Measurements from ENCODE around the gene TP53I13. TPM values are rescaled to one million over a fixed set of nuclear protein-coding genes. Genes with fewer than 3 reads are reported as not detected.
"Not testable (repeated sequence)": the region's sequence is repeated elsewhere in the genome, so short reads cannot be mapped to it uniquely, and the experiment has no call there.

Gene TP53I13
- total RNA-seq, 1 experiment from 2014 or later, result 43.8 TPM

DNA sequence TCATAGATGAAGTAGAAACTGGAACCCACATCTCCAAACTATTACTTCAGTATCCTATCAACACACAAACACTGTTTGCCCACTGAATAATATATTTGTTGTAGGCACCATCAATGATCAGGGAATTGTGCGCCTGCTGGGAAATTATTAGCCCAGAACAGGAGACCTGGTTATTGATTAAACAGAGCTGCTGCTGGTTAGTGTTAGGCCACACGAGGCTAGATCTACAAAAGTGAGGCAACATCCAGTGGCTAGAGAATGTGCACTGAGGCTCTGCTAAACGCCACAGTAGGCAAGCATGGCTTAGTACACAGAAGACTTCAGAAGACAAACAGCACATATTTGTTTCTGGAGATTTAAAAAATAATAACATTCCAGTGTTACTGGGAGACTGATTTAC, 12.7 kb upstream of the TP53I13 start:
- no peak overlapping the region for H2AFZ ChIP-seq (ENCODE audit: low read length)
- no peak overlapping the region for H3K27ac ChIP-seq (ENCODE audit: low read length)
- H3K79me2 ChIP-seq (ENCODE audit: low read length), result no peaks in the 10 kb centered on the region
- H3K4me2 ChIP-seq (ENCODE audit: low read depth, low read length, poor library complexity, severe bottlenecking), result no peak overlapping the region
- no peak overlapping the region for H3K9ac ChIP-seq (ENCODE audit: low read length)
- DNase-seq, result no peak
- no peaks in the 10 kb centered on the region for H3K9me3 ChIP-seq (ENCODE audit: low read length)
- H3K36me3 ChIP-seq (ENCODE audit: insufficient read depth, low read length), result peaks cover under 1% of the 10 kb centered on the region; the same call in 1 of the 2 replicates
- H4K20me1 ChIP-seq (ENCODE audit: insufficient read depth, low read depth, low read length), result no peaks in the 10 kb centered on the region
- no peak overlapping the region for H3K4me3 ChIP-seq (ENCODE audit: low read length)
- H3K27me3 ChIP-seq (ENCODE audit: low read length), result no peaks in the 10 kb centered on the region
- H3K4me1 ChIP-seq (ENCODE audit: low read length), result peaks cover 9% of the 10 kb centered on the region
- H3K9me2 ChIP-seq (replicated peaks; ENCODE audit: insufficient read depth, low read length), result no peaks in the 10 kb centered on the region

DNA sequence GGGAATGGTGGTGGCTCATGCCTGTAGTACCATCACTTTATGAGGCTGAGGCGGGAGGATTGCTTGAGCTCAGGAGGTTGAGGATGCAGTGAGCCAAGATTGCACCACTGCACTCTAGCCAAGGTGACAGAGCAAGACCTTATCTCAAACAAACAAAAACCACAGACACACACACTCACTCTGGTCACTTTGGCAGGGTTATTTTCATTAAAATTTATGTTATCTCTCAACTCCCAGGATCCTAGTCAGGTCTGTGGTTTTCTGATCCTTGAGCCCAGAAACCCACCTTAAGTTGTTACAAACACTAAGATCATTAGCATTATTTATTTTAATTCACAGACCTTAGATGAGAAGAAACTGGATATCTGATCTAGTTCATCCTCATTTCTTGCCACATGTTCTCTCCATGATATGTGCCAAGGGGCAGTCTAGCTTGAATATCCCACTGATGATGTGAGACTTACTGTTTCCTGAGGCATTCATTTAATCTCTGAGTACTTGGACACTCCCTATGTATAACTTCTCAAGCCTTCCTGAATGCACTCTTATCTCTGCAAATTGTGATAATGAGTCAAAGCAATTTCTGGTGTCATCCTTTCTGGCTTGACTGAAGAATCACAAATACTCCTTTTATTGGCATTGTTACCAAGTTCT, 11.3 kb upstream of the TP53I13 start:
- Histone ChIP-seq H3K4me3 (ENCODE audit: low read length) (no peak overlapping the region), H2AFZ (ENCODE audit: low read length) (no peak overlapping the region), H3K9ac (ENCODE audit: low read length) (no peak overlapping the region), H4K20me1 (ENCODE audit: insufficient read depth, low read depth, low read length) (no peaks in the 10 kb centered on the region), H3K4me1 (ENCODE audit: low read length) (peaks cover 16% of the 10 kb centered on the region), H3K27ac (ENCODE audit: low read length) (no peak overlapping the region; the same call in 1 of the 2 replicates), H3K9me3 (ENCODE audit: low read length) (no peaks in the 10 kb centered on the region), H3K36me3 (ENCODE audit: insufficient read depth, low read length) (peaks cover 12% of the 10 kb centered on the region; the same call in 1 of the 2 replicates), H3K79me2 (ENCODE audit: low read length) (peaks cover 5% of the 10 kb centered on the region; the same call in 1 of the 2 replicates), H3K9me2 (replicated peaks; ENCODE audit: insufficient read depth, low read length) (no peaks in the 10 kb centered on the region), H3K4me2 (ENCODE audit: low read depth, low read length, poor library complexity, severe bottlenecking) (no peak overlapping the region), H3K27me3 (ENCODE audit: low read length) (no peaks in the 10 kb centered on the region)
- no peak for DNase-seq

DNA sequence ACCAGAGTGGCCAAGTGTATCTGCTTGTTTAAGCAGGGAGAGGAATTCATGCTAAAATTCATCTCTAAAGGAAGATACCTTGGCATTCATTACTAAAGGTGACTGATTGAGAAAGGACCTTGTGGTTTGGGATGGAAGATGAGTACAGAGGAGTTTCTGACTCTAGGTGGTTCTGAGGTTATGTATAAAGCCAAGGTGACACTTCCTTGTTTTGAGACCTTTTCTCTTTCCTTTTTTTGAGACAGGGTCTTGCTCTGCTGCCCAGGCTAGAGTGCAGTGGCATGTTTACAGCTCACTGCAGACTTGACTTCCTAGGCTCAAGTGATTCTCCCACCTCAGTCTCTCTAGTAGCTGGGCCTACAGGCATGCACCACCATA, 10.8 kb upstream of the TP53I13 start:
- Histone ChIP-seq H3K36me3 (ENCODE audit: insufficient read depth, low read length) (peaks cover 12% of the 10 kb centered on the region; the same call in 1 of the 2 replicates), H4K20me1 (ENCODE audit: insufficient read depth, low read depth, low read length) (no peaks in the 10 kb centered on the region), H3K27ac (ENCODE audit: low read length) (no peak overlapping the region; the same call in 1 of the 2 replicates), H3K4me1 (ENCODE audit: low read length) (peaks cover 16% of the 10 kb centered on the region), H3K79me2 (ENCODE audit: low read length) (peaks cover 7% of the 10 kb centered on the region; the same call in 1 of the 2 replicates), H2AFZ (ENCODE audit: low read length) (no peak overlapping the region), H3K9me3 (ENCODE audit: low read length) (no peaks in the 10 kb centered on the region), H3K27me3 (ENCODE audit: low read length) (no peaks in the 10 kb centered on the region), H3K4me2 (ENCODE audit: low read depth, low read length, poor library complexity, severe bottlenecking) (no peak overlapping the region), H3K9me2 (replicated peaks; ENCODE audit: insufficient read depth, low read length) (no peaks in the 10 kb centered on the region), H3K4me3 (ENCODE audit: low read length) (no peak overlapping the region), H3K9ac (ENCODE audit: low read length) (no peak overlapping the region)
- no peak for DNase-seq

DNA sequence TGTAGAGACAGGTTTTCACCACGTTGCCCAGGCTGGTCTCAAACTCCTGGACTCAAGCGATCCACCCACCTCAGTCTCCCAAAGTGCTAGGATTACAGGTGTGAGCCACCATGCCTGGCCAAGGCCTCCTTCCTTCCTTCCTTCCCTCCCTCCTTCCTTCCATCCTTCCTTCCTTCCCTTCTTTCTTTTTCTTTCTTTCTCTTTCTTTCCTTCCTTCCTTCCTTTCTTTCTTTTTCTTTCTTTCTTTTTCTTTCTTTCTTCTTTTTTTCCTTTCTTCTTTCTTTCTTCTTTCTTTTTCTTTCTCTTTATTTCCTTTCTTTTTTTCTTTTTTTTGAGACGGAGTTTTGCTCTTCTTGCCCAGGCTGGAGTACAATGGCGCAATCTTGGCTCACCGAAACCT, 10.4 kb upstream of the TP53I13 start:
- H3K9me2 ChIP-seq (replicated peaks; ENCODE audit: insufficient read depth, low read length); H2AFZ ChIP-seq (ENCODE audit: low read length); H3K79me2 ChIP-seq (ENCODE audit: low read length); H4K20me1 ChIP-seq (ENCODE audit: insufficient read depth, low read depth, low read length); H3K4me2 ChIP-seq (ENCODE audit: low read depth, low read length, poor library complexity, severe bottlenecking); H3K9me3 ChIP-seq (ENCODE audit: low read length); H3K27me3 ChIP-seq (ENCODE audit: low read length); H3K4me3 ChIP-seq (ENCODE audit: low read length); H3K27ac ChIP-seq (ENCODE audit: low read length); H3K9ac ChIP-seq (ENCODE audit: low read length); DNase-seq: not testable (repeated sequence)
- H3K36me3 ChIP-seq (ENCODE audit: insufficient read depth, low read length), result peaks cover 12% of the 10 kb centered on the region; the same call in 1 of the 2 replicates
- H3K4me1 ChIP-seq (ENCODE audit: low read length), result peaks cover 16% of the 10 kb centered on the region

DNA sequence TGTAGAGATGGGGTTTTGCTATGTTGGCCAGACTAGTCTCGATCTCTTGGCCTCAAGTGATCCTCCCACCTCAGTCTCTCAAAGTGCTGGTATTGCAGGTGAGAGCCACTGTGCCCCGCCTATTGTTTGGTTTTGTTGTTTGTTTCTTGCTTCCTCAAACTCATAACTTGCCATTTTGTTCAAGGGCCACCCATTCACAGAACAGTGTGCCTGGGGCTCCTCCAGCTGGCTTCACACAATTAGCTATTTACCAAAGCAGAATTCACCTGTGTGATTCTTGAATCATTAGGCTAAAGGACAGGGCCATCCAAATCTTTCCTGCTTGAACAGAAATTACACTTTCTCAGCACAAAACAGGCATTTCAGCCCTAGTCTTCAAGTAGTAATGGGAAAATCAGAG, 8.9 kb upstream of the TP53I13 start:
- H3K4me2 ChIP-seq (ENCODE audit: low read depth, low read length, poor library complexity, severe bottlenecking), result no peak overlapping the region
- H3K79me2 ChIP-seq (ENCODE audit: low read length), result peaks cover 18% of the 10 kb centered on the region
- DNase-seq, result no peak
- H3K4me3 ChIP-seq (ENCODE audit: low read length), result no peak overlapping the region
- H4K20me1 ChIP-seq (ENCODE audit: insufficient read depth, low read depth, low read length), result peaks cover 9% of the 10 kb centered on the region; the same call in 1 of the 2 replicates
- H3K4me1 ChIP-seq (ENCODE audit: low read length), result peaks cover 25% of the 10 kb centered on the region
- peak overlapping the region; percentile 55 for H3K27ac ChIP-seq (ENCODE audit: low read length)
- H3K36me3 ChIP-seq (ENCODE audit: insufficient read depth, low read length), result peaks cover 16% of the 10 kb centered on the region; the same call in 1 of the 2 replicates
- no peak overlapping the region for H3K9ac ChIP-seq (ENCODE audit: low read length)
- no peaks in the 10 kb centered on the region for H3K27me3 ChIP-seq (ENCODE audit: low read length)
- no peaks in the 10 kb centered on the region for H3K9me3 ChIP-seq (ENCODE audit: low read length)
- H3K9me2 ChIP-seq (replicated peaks; ENCODE audit: insufficient read depth, low read length), result no peaks in the 10 kb centered on the region
- H2AFZ ChIP-seq (ENCODE audit: low read length), result no peak overlapping the region

DNA sequence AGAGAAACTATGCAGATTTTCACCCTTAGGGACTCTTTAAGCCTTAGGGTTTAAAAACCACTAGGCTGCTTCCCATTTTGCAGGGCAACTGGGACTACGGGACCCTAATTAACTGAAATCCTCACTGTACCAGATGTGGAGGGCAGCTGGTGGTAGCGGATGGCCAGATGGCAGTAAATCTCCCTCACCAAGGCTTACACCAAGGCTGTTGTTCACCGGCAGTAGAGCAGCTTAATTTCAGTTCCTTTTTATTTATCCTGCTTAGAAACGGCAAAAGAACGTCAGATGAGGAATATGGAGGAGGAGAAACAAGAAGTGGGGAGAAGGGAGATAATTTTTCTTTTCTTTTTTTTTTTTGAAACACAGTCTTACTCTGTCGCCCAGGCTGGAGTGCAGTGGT, 8.2 kb upstream of the TP53I13 start:
- Histone ChIP-seq H3K4me3 (ENCODE audit: low read length) (no peak overlapping the region), H3K4me1 (ENCODE audit: low read length) (peaks cover 31% of the 10 kb centered on the region), H3K4me2 (ENCODE audit: low read depth, low read length, poor library complexity, severe bottlenecking) (no peak overlapping the region), H4K20me1 (ENCODE audit: insufficient read depth, low read depth, low read length) (peaks cover 10% of the 10 kb centered on the region; the same call in 1 of the 2 replicates), H3K9ac (ENCODE audit: low read length) (no peak overlapping the region), H3K36me3 (ENCODE audit: insufficient read depth, low read length) (peaks cover 16% of the 10 kb centered on the region; the same call in 1 of the 2 replicates), H3K9me2 (replicated peaks; ENCODE audit: insufficient read depth, low read length) (no peaks in the 10 kb centered on the region), H3K27me3 (ENCODE audit: low read length) (no peaks in the 10 kb centered on the region), H2AFZ (ENCODE audit: low read length) (no peak overlapping the region), H3K27ac (ENCODE audit: low read length) (peak overlapping the region; percentile 55), H3K79me2 (ENCODE audit: low read length) (peaks cover 23% of the 10 kb centered on the region), H3K9me3 (ENCODE audit: low read length) (no peaks in the 10 kb centered on the region)
- no peak for DNase-seq

DNA sequence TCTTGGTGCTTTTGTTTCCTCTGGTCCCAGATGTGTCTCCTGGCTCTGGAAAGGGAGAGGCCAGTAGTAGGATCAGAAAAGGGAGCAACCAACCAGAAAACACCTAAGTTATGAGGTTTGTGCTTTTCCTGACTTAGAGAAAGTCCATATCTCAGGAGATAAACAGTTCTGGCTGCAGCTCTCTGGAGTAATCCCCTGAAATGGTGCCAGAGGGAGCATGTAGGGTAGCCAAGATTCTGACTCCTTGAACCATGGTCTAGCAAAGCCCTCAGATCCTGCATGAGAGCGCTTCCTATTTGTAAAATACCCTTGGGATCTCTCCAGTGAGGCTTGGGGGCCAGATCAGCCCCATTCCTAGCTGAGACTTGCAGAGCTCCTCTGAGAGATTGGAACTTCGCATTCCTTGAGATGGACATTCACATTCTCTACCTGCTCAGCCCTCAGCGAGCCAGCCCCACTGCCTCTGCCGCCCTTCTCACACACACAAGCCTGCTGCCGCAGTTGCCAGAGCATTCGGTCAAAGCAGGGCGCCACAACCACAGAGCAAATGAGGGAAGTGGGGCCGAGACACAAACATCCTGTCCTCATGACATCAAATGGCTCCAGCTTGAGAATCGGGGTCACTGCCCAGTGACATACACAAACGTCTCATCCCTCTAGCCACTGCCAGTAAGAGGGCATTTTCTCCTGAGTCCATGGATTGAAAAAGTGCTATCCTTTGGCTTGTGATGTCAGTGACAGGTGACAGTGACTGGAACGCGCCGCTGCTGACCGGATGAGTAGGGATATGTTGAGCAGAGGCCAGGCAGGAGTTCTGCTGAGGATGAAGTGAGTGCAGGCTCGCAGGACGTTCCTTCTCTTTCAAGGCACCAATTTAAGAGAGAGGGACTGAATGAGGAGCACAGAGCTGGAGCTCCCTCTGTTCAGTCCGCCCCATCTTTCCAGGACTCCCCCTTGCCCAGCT, 6.7 kb upstream of the TP53I13 start:
- Histone ChIP-seq H3K9me3 (ENCODE audit: low read length) (no peaks in the 10 kb centered on the region), H4K20me1 (ENCODE audit: insufficient read depth, low read depth, low read length) (peaks cover 10% of the 10 kb centered on the region; the same call in 1 of the 2 replicates), H3K27ac (ENCODE audit: low read length) (0 out of 2 replicates have a peak overlapping the region, but pooled peaks have one; percentile 4), H3K27me3 (ENCODE audit: low read length) (no peaks in the 10 kb centered on the region), H3K4me2 (ENCODE audit: low read depth, low read length, poor library complexity, severe bottlenecking) (no peak overlapping the region), H3K79me2 (ENCODE audit: low read length) (peaks cover 29% of the 10 kb centered on the region), H3K9me2 (replicated peaks; ENCODE audit: insufficient read depth, low read length) (no peaks in the 10 kb centered on the region), H2AFZ (ENCODE audit: low read length) (no peak overlapping the region), H3K4me1 (ENCODE audit: low read length) (peaks cover 37% of the 10 kb centered on the region), H3K9ac (ENCODE audit: low read length) (no peak overlapping the region), H3K36me3 (ENCODE audit: insufficient read depth, low read length) (peaks cover 16% of the 10 kb centered on the region; the same call in 1 of the 2 replicates), H3K4me3 (ENCODE audit: low read length) (no peak overlapping the region)
- no peak for DNase-seq

DNA sequence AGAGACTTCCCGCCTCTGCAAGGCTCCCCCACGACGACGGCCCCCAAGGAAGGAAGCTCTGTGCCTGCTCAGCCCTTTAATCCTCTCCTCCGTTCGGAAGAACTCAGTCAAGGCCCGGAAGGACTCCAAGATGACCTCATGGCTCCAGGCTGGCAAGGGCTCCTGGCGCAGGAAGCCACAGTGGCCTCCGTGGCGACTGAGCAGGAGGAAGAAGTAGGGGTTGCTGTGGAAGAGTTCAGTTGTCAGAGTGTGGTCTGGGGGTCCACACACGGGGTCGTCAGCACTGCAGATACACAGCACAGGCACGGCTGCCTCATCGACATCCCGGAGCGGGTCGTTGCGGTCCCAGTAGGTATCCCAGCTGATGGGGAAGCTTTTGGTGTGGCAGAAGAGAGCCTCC, 5.9 kb upstream of the TP53I13 start:
- no peak for DNase-seq
- Histone ChIP-seq H3K27me3 (ENCODE audit: low read length) (no peaks in the 10 kb centered on the region), H3K9me2 (replicated peaks; ENCODE audit: insufficient read depth, low read length) (no peaks in the 10 kb centered on the region), H2AFZ (ENCODE audit: low read length) (no peak overlapping the region), H3K4me2 (ENCODE audit: low read depth, low read length, poor library complexity, severe bottlenecking) (no peak overlapping the region), H3K4me1 (ENCODE audit: low read length) (peaks cover 37% of the 10 kb centered on the region), H3K36me3 (ENCODE audit: insufficient read depth, low read length) (peaks cover 16% of the 10 kb centered on the region; the same call in 1 of the 2 replicates), H3K79me2 (ENCODE audit: low read length) (peaks cover 29% of the 10 kb centered on the region), H3K4me3 (ENCODE audit: low read length) (no peak overlapping the region), H3K9me3 (ENCODE audit: low read length) (no peaks in the 10 kb centered on the region), H3K9ac (ENCODE audit: low read length) (no peak overlapping the region), H4K20me1 (ENCODE audit: insufficient read depth, low read depth, low read length) (peaks cover 10% of the 10 kb centered on the region; the same call in 1 of the 2 replicates), H3K27ac (ENCODE audit: low read length) (no peak overlapping the region)

Data from Karpas-422 (cell line).